ENCODE data around the gene DLG1.
"Not testable (repeated sequence)": the region's sequence is repeated elsewhere in the genome, so short reads cannot be mapped to it uniquely, and the experiment has no call there.

Gene DLG1

GRCh38 chr3:197244751-197245150 lies 53.7 kb downstream of the DLG1 start:
- DNase-seq (ENCODE audit: low spot score), result no peak

- DNase-seq (ENCODE audit: low spot score), result no peak
Measured at GRCh38 chr3:197242784-197243432, 55.5 kb downstream of the DLG1 start.

- no peak for DNase-seq (ENCODE audit: low spot score)
Measured at GRCh38 chr3:197241173-197241572, 57.2 kb downstream of the DLG1 start.

GRCh38 chr3:197239857-197240256 lies 58.6 kb downstream of the DLG1 start:
- no peak for DNase-seq (ENCODE audit: low spot score)

GRCh38 chr3:197238842-197239241 lies 59.6 kb downstream of the DLG1 start:
- no peak for DNase-seq (ENCODE audit: low spot score)

DNA sequence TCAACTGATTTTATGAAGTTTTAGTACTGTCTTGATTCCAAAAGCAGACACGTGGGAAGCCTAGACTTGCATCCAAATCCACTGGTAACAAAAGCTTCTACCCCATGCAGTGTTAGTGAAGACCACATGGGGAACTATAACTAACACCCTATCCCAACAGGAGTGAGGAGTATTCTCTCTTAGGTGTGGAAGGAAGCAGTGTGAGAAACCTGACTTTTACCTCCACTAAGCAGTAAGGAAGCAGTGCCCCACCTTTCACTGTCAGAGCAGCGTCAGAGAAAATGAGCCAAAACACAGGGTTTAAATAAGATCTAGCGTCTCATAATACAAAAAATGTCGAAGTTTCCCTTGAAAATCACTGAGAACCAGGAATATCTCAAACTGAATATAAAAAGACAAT lies 60.5 kb downstream of the DLG1 start:
- no peak for DNase-seq (ENCODE audit: low spot score)

- DNase-seq (ENCODE audit: low spot score), result no peak
Measured at GRCh38 chr3:197236362-197236761, 62.0 kb downstream of the DLG1 start.

DNA sequence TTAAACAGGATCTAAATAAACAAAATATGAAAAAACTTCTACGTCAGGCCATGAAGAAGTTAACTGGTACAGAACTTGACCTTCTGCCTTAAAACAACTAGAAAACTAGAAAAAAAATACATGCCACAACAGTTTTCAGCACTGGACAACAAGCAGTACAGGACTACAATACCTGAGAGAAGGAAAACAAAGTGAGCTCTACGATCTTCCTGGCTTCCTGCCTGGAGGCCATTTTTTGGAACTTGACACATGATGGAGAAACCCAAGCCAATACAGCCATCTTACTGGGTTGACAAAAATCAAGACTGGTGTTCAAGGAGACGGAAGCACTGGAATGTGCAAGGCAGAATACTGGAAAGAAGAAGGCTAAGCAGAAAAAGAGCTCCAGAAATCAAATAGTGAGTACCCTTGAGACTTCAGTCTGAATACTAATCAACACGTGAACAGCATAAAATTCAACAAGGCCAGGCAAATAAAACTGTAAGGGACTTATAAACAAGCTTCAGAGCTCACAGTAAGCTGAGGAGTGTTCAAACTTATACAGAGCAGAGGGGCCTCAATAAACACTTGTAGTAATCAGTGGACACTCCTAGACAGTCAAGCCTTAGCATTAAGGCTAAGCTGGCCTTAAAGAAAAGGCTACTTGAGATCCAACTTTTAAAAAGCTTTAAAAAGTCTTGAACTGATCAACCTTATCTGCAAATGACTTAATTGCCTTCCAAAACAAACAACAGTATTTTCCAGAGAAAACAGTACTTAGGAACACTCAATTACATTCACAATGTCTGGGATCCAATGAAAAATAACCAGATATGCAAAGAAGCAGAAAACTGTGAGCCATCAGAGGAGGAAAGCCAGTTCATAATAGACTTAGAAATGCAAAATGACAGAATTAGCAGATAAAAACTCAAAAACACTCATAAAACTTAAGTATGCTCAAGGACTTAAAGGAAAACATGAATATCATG lies 63.2 kb downstream of the DLG1 start:
- DNase-seq (ENCODE audit: low spot score), result no peak

- DNase-seq (ENCODE audit: low spot score), result no peak
Measured at GRCh38 chr3:197231321-197231720, 67.1 kb downstream of the DLG1 start.

DNA sequence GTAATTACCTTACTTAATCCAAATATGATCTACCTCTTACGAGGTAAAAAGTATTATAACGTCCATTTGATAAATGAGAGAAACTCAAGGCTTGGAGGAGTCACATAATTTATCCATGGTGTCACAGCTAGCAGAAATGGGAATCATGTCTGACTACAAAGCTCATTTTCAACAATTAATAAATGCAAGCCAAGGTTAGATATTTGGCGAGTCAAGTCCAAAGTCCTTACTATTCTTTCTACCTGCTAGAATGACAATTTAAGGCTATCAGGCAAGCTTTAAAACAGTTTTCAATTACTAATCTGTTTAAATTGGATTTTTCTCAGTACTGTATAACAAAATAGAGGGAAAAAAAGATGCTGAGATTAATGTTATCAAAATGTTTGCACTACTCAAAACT lies 68.6 kb downstream of the DLG1 start:
- no peak for DNase-seq (ENCODE audit: low spot score)

DNA sequence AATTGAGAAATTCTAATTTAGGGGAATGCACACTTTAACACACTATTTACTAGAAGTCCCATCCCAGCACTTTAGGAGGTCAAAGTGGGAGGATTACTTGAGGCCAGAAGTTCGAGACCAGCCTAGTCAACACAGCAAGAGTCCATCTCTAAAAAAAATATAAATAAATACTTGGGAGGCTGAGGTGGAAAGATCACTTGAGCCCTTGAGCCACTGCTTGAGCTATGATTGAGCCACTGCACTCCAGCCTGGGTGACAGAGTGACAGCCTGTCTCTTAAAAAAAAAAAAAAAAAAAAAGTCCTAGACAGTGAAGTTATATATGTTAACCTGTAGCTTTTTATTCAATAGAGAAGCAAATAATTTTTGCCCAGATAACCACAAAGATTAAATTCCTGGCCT lies 69.2 kb downstream of the DLG1 start:
- no peak for DNase-seq (ENCODE audit: low spot score)

DNA sequence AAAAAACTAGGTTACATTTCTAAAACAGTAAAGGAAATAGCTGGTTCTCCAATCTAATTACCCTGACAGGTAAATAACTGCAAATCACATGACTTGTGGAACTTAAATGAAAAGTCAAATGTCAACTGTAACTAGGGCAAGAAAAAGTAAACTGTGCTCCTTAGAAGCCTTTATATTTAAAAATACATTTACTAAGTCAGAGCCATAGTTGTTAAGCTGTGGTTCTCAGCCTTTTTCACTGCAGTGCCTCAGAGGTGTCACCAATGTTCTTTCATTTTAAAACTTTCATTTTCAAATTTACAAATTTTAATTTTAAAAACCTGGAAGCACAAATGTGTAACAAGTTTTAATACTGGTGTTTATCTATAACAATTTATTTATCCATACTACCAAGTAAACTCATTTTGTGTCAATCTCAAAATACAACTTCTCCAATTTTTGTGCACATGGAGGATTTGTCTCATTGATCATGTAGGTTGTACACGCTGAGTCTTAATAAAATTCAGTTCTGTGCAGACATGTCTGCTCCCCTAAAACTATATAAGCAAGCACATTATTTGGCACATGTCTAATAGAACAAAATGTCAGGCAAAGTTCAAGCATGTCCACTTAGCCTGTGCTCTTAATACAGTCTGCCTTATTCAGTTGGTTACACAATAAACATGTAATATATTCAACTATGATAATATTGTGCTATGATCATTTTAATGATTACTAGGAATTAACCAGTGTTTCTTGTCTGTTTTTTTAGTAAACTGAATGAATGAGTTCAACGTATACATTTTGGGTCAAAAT lies 70.4 kb downstream of the DLG1 start:
- DNase-seq (ENCODE audit: low spot score), result no peak

DNA sequence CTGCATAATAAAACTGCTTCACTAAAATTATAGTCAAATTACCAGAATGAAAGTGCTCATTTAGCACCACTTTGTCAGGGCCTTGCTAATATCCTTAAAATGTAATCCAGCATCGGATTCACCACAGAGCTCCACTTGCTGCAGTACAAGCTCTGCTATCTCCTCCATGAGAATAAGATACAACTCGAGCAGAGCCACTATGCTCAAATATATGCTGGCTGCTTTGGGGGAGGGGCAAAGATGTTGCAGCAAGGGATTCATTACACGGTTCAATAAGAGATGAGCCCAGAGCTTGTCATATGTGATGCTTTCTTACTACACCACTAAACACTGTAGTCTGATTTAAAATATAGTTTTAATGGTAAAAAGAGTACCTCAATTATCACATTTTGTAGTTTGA lies 72.2 kb downstream of the DLG1 start:
- DNase-seq (ENCODE audit: low spot score), result no peak

DNA sequence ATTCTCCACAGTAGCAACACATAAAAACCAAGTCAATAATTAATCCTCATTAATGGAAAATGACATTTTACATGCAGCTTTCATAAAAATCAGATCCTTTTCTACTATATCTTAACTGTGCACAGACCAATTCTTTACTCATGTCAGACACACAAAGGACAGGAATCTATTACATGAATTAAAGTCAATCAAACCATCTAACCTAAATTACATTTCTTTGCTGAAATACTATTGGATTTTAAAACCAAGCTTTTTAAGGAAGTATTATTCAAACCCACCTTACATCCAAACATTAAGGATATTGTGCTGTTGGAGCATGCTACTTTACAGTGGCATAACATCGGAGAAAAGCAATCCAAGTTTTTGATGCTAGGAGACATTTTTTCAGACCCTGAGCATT lies 72.8 kb downstream of the DLG1 start:
- DNase-seq (ENCODE audit: low spot score), result no peak

GRCh38 chr3:197224034-197224444 lies 74.4 kb downstream of the DLG1 start:
- DNase-seq (ENCODE audit: low spot score), result peak; percentile 82

DNA sequence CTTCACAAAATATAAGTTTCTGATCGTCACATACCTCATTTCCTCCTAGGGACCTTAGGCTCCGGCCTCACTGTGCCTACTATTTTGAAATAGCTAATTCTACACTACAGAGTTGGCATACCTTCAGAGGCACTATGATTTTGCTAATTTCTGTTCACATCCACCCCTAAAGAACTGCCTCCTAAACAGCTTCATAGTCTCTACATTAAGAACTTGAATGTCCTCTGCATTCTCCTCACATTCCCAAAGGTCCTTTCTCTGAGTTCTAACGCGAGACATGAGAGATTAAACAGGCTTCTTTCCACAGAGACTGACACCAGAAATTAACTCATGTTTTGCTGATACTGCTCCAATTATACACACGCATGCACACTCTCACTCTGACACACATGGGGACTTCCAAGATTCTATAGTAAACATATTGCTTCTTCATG lies 75.5 kb downstream of the DLG1 start:
- DNase-seq (ENCODE audit: low spot score), result peak; percentile 88

- no peak for DNase-seq (ENCODE audit: low spot score)
Measured at GRCh38 chr3:197219619-197220018, 78.8 kb downstream of the DLG1 start.

GRCh38 chr3:197218210-197218609 lies 80.2 kb downstream of the DLG1 start:
- DNase-seq (ENCODE audit: low spot score), result no peak

GRCh38 chr3:197216914-197217313 lies 81.5 kb downstream of the DLG1 start:
- DNase-seq (ENCODE audit: low spot score), result no peak

GRCh38 chr3:197216169-197216860 lies 82.1 kb downstream of the DLG1 start:
- DNase-seq (ENCODE audit: low spot score), result no peak

- no peak for DNase-seq (ENCODE audit: low spot score)
Measured at GRCh38 chr3:197212290-197212689, 86.1 kb downstream of the DLG1 start.

DNA sequence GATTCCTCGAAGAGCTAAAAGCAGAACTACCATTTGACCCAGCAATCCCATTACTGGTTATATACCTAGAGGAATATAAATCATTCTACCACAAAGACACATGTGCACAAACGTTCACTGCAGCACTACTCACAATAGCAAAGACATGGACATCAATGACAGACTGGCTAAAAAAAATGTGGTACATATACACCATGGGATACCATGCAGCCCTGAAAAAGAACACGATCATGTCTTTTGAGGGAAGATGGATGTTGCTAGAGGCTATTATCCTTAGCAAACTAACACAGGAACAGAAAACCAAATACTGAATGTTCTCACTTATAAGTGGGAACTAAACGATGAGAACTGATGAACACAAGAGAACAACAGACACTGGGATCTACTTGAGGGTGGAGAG lies 86.7 kb downstream of the DLG1 start:
- not testable (repeated sequence) for DNase-seq (ENCODE audit: low spot score)
